Loucy (cell line): ENCODE data around the gene L3MBTL4.

Source experiments
- EZH2phosphoT487 ChIP-seq: fragments of 200-600 bp; IDR thresholded peaks from 2 replicates; pipeline ENCODE4 v1.6.1; 2018; ENCODE audit warnings: antibody characterized with exemption, mild to moderate bottlenecking, moderate library complexity, borderline replicate concordance
- TF ChIP-seq, protein P1 (sequence below): fragments of 200-600 bp; sonication (generic); conservative IDR thresholded peaks from 2 replicates; pipeline ENCODE4 v1.5.1; 2014; ENCODE audit warnings: mild to moderate bottlenecking, antibody characterized with exemption, low read length

DNA sequence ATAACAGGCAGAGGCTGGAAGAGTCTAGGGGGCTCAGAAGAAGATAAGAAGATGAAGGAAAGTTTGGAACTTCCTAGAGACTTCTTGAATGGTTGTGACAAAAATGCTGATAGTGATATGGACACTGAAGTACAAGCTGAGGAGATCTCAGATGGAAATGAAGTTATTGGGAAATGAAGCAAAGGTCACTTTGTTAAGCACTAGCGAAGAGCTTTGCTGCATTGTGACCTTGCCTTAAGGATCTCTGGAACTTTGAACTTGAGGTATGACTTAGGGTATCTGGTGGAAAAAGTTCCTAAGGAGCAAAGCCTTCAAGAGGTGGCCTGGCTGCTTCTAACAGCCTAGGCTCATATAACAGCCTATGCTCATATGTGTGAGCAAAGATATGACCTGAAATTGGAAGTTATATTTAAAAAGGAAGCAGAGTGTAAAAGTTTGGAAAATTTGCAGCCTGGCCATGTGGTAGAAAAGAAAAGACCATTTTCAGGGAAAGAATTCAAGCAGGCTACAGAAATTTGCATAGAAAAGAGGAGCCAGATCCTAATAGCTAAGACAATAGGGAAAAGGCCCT is 91.3 kb downstream of the L3MBTL4 start:
- TF ChIP-seq, protein P1, sequence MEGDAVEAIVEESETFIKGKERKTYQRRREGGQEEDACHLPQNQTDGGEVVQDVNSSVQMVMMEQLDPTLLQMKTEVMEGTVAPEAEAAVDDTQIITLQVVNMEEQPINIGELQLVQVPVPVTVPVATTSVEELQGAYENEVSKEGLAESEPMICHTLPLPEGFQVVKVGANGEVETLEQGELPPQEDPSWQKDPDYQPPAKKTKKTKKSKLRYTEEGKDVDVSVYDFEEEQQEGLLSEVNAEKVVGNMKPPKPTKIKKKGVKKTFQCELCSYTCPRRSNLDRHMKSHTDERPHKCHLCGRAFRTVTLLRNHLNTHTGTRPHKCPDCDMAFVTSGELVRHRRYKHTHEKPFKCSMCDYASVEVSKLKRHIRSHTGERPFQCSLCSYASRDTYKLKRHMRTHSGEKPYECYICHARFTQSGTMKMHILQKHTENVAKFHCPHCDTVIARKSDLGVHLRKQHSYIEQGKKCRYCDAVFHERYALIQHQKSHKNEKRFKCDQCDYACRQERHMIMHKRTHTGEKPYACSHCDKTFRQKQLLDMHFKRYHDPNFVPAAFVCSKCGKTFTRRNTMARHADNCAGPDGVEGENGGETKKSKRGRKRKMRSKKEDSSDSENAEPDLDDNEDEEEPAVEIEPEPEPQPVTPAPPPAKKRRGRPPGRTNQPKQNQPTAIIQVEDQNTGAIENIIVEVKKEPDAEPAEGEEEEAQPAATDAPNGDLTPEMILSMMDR: no peak
- TF ChIP-seq EZH2phosphoT487: no peak
